Effector memory CD4-positive, alpha-beta T cell (primary cell): Measurements from ENCODE around the gene PSMC1.

Experiments used
- DNase-seq, 3 donors: peaks; one replicate each; pipeline ENCODE4 v3.0.0-alpha.2; 2020
- H3K27ac ChIP-seq: 2 replicates; pipeline ENCODE4 v1.7.0; 2013; ENCODE audit warnings: mild to moderate bottlenecking, low read length, moderate library complexity; ENCODE audit not compliant: insufficient read depth, poor library complexity, severe bottlenecking
- H3K27me3 ChIP-seq: replicated peaks from 2 replicates; pipeline ENCODE4 v1.7.0; 2013; ENCODE audit warnings: mild to moderate bottlenecking, low read length; ENCODE audit not compliant: insufficient read depth, control insufficient read depth, poor library complexity, severe bottlenecking
- H3K36me3 ChIP-seq: 2 replicates; pipeline ENCODE4 v1.7.0; 2013; ENCODE audit warnings: mild to moderate bottlenecking, low read length, moderate library complexity; ENCODE audit not compliant: control insufficient read depth, insufficient read depth
- H3K4me1 ChIP-seq: 2 replicates; pipeline ENCODE4 v1.7.0; 2013; ENCODE audit warnings: low read length, mild to moderate bottlenecking; ENCODE audit not compliant: control insufficient read depth, insufficient read depth, poor library complexity, severe bottlenecking
- H3K4me3 ChIP-seq: 2 replicates; pipeline ENCODE4 v1.7.0; 2013; ENCODE audit warnings: low read length, low read depth, mild to moderate bottlenecking; ENCODE audit not compliant: insufficient read depth, poor library complexity, severe bottlenecking
- H3K9me3 ChIP-seq: 2 replicates; pipeline ENCODE4 v1.7.0; 2013; ENCODE audit warnings: mild to moderate bottlenecking, low read length, moderate library complexity; ENCODE audit not compliant: control insufficient read depth

Gene PSMC1

DNA sequence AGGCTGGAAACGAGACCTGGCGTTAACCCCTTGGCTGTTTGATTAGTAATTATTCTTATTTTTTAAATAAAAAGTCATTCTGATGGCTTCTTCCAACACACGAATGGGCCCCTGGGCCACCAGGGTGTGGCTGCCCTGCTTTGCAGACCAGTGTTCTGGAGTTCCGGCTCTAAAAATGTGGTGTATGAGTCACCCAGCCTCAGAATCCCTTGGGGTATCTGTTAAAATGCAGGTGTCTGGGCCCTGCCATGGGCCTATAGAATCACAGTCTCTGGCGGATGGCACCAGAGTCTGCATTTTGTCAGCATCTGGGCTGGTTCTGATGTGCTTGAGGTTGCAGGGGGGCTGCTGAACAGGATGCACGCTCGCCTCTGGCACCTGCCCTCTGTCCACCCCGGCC lies 2.5 kb upstream of the PSMC1 start:
- Histone ChIP-seq H3K9me3 (no peaks in the 10 kb centered on the region), H3K27me3 (no peaks in the 10 kb centered on the region), H3K4me1 (peaks cover 13% of the 10 kb centered on the region), H3K27ac (no peak overlapping the region), H3K4me3 (no peak overlapping the region), H3K36me3 (peaks cover under 1% of the 10 kb centered on the region)
- DNase-seq = no peak

DNA sequence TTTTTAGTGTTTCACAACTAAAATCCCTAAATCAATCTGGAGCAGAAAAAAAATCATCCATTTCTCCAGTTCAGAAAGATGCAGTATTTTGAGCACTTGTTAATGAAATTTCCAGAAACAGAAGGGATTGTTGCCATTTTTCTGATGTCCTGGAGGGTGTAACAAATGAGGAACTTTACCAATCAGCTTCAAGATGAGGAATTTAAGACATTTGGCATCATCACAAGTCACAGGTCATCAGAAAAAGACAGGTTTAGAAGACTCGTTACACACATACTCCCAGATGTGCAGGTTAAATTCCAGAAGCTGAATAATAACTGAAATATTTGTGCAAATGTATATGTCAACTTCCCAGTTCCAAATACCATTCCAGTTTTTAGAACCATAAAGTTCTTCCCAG lies 482 bp upstream of the PSMC1 start:
- Histone ChIP-seq H3K4me3 (peak overlapping the region; percentile 93), H3K4me1 (peaks cover 13% of the 10 kb centered on the region), H3K27me3 (no peaks in the 10 kb centered on the region), H3K27ac (peak overlapping the region; percentile 80), H3K9me3 (no peaks in the 10 kb centered on the region), H3K36me3 (peaks cover 19% of the 10 kb centered on the region)
- no peak for DNase-seq

DNA sequence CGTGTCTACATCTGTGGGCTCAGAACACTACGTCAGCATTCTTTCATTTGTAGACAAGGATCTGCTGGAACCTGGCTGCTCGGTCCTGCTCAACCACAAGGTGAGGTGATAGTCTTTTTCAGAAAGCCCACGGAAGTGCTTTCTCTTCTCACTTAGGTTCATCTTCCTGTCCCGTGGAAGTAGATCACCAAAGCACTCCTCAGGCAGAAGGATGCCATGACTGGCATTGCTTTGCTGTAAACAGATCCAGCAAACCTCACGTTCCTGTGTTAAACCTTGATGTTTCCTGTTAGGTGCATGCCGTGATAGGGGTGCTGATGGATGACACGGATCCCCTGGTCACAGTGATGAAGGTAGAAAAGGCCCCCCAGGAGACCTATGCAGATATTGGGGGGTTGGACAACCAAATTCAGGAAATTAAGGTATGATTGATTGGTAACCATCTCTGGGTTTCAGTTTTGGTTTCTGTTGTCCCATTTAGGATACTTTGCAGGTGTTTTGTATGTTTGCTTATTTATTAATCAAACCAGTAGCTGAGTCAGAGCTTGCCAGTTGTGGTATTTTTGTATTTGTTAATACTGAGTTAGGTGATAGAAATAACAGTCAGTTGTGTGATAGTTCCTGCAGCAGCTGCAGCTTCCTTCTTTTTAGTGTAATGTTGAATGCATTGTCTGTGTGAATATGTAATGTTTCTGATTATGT lies 7.5 kb downstream of the PSMC1 start:
- H3K9me3 ChIP-seq = no peaks in the 10 kb centered on the region
- H3K27me3 ChIP-seq = no peaks in the 10 kb centered on the region
- H3K27ac ChIP-seq = no peak overlapping the region
- no peaks in the 10 kb centered on the region for H3K4me1 ChIP-seq
- DNase-seq = no peak
- no peak overlapping the region for H3K4me3 ChIP-seq
- H3K36me3 ChIP-seq = peaks cover 84% of the 10 kb centered on the region

DNA sequence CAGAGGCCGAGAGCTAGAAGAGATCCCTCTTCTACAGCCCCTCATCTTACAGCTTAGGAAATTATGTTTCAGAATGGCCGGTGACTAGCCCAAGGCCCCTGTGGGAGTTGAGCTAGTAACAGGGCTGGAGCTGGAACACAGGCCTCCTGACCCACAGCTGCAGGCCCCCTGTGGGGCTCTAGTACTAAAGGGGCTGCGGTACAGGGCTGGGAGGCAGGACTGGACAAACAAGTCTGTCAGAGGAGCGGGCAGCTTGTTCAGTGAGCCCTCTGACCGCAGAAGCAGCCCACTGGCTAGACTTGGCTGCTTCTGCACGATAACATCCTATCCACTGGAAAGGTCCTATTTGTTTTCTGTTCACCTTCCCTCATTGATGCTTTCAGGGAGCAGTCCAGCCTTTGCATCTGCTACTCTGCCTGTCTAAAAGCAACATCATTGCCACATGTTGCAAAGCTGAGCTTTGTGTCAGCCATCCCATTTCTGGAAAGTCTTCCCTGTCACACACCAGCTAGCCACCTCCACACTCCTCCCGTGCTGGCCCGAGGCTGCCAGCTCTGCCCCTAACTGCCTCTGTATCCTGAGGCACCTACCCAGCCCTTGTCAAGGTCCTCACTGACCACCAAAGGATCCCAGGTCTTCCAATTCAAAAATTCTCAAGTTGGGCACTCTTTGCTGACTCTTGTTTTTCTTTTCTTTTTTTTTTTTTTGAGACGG lies 10.2 kb downstream of the PSMC1 start:
- Histone ChIP-seq H3K27ac (no peak overlapping the region), H3K4me1 (no peaks in the 10 kb centered on the region), H3K9me3 (no peaks in the 10 kb centered on the region), H3K27me3 (no peaks in the 10 kb centered on the region), H3K36me3 (peaks cover 81% of the 10 kb centered on the region), H3K4me3 (no peak overlapping the region)
- DNase-seq = no peak

DNA sequence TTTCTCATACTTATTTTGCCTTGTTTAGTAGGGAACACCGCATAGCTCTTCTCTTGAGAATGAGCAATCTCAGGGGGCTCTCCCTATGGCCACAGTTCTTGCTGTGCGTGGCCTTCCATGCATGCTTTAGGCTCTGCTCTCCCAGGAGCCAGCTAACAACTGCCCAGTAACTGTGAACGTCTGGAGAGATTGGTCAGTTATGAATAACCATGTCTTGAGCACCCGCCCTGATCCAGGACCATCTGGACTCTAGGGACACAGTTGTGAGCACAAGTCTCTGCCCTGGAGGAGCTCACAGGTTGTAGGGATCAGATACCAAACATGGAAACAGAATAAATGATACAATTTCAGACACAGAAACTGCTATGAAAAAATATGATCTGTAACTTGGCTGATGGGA lies 12.1 kb downstream of the PSMC1 start:
- Histone ChIP-seq H3K9me3 (no peaks in the 10 kb centered on the region), H3K4me3 (no peak overlapping the region), H3K27me3 (no peaks in the 10 kb centered on the region), H3K27ac (no peak overlapping the region), H3K36me3 (peaks cover 82% of the 10 kb centered on the region), H3K4me1 (no peaks in the 10 kb centered on the region)
- DNase-seq = no peak

DNA sequence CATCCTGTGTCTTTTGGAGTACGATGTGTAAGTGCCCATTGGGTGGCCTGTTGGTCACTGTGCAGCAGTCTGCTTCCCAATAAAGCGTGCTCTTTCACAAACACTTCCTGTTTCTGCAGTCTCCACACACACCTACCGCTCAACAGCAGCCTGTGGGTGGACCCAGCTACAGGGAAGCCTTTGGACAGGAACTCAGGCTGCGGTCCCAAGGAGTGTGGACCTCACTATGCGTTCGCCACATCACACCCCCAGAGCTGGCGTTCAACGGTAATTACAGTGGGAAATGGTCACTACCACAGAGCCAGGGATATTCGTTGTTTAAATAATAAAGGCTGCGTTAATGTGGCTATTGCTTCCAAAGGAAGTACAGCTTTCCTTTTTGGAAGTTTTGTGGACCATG lies 16.2 kb downstream of the PSMC1 start:
- DNase-seq = no peak
- H3K4me3 ChIP-seq = no peak overlapping the region
- H3K4me1 ChIP-seq = peaks cover 6% of the 10 kb centered on the region
- no peaks in the 10 kb centered on the region for H3K27me3 ChIP-seq
- no peaks in the 10 kb centered on the region for H3K9me3 ChIP-seq
- H3K27ac ChIP-seq = no peak overlapping the region
- H3K36me3 ChIP-seq = peaks cover 49% of the 10 kb centered on the region

DNA sequence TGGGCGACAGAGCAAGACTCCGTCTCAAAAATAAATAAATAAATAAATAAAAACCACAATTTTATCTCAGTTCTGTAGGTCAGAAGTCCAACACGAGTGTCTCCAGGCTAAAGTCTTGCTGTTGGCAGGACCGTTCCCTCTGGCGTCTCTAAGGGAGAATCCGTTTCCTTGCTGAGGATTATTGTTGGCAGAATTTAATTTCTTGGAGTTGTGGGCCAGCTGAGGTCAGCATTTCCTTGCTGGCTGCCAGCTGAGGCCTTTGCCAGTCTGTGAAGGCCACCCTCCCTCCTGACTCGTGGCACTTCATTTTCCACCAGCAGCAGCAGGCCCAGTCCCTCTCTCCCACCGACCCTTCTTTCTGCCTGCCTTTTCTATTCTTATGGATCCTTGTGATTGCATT lies 17.2 kb downstream of the PSMC1 start:
- H3K36me3 ChIP-seq = peaks cover 50% of the 10 kb centered on the region
- no peaks in the 10 kb centered on the region for H3K9me3 ChIP-seq
- H3K27ac ChIP-seq = no peak overlapping the region
- no peaks in the 10 kb centered on the region for H3K27me3 ChIP-seq
- DNase-seq = no peak
- H3K4me1 ChIP-seq = peaks cover 6% of the 10 kb centered on the region
- no peak overlapping the region for H3K4me3 ChIP-seq

DNA sequence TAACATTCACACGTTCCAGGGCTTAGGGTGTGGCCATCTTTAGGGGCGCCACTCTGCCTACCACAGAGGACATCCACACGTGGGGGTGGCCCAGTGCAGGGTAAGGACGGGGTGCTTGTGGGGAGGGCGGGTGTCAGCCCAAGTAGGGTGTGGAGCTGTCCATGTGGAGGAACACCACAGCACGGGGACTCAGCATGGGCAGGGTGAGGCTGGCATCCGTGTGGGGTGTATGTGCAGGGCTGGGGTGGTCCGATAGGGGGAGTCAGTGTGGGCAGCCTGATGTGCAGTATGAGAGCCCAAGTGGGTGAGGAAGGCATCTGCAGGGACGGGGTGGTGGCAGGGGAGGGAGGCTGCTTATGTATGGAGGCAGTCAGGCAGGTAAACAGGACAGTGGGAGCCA lies 17.7 kb downstream of the PSMC1 start:
- no peak for DNase-seq
- Histone ChIP-seq H3K27me3 (no peaks in the 10 kb centered on the region), H3K4me3 (no peak overlapping the region), H3K27ac (no peak overlapping the region), H3K9me3 (no peaks in the 10 kb centered on the region), H3K4me1 (peaks cover 6% of the 10 kb centered on the region), H3K36me3 (peaks cover 48% of the 10 kb centered on the region)

DNA sequence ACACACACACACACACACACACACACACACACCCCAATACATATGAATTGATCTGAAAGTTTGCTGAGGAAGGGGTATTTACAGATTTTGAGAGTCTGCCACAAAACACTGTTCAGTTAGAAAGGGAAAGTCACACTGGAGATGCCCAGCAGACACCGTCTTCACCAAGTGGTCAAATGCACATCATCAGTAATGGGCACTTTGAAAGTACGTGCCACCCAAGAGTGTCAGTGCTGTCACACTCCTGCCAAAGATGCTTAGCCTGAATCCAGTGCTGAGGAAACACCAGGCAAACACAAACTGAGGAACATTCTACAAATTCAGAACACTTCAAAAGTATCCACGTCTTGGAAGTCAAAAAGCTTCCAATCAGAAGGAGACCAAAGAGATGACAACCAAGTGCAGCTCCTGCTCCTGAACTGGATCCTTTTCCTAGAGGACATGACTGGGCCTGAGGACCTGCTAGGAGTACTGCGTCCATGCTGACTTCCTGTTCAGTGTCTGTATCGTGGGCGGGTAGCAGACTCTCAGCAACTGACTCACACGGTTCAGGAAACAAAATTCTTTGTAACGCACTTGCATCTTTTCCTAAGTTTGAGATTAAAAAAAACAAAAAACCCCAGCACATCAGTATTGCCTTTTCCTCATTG lies 18.6 kb downstream of the PSMC1 start:
- Histone ChIP-seq H3K9me3 (no peaks in the 10 kb centered on the region), H3K4me1 (peaks cover 6% of the 10 kb centered on the region), H3K4me3 (no peak overlapping the region), H3K27ac (no peak overlapping the region), H3K36me3 (peaks cover 43% of the 10 kb centered on the region), H3K27me3 (no peaks in the 10 kb centered on the region)
- no peak for DNase-seq

DNA sequence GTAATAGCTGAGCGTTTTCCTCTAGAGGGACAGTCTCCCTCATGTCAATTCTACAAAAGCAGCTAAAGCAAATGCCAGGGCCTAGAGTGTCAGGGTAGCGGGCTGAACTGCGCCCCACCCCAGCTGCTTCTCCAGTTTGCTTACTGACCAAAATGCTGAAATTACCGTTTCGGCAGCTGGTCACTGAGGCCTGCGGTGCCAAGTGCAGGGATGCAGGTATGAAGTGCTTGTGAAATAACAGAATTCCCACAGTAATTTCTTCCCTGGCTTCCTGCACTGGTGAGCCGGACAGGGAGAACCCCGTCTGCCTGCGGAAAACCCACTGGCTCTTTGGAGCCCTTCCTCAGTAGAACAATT lies 19.1 kb downstream of the PSMC1 start:
- peaks cover 6% of the 10 kb centered on the region for H3K4me1 ChIP-seq
- H3K27ac ChIP-seq = no peak overlapping the region
- no peaks in the 10 kb centered on the region for H3K27me3 ChIP-seq
- no peak overlapping the region for H3K4me3 ChIP-seq
- H3K9me3 ChIP-seq = no peaks in the 10 kb centered on the region
- H3K36me3 ChIP-seq = peaks cover 43% of the 10 kb centered on the region
- no peak for DNase-seq
